Panc1 (cell line): ENCODE measurements around the gene HMCES. TPM values are rescaled to one million over a fixed set of nuclear protein-coding genes. Genes with fewer than 3 reads are reported as not detected.

Experiments used
- ATAC-seq: fragments of 200-7000 bp; cut with Tn5 transposase; 2 replicates; pipeline ENCODE4 v1.9.1; 2020; ENCODE audit warnings: mild to moderate bottlenecking, moderate library complexity
- BruUV-seq: library from RNA; stranded (reverse); fragments of 400-500 nt; replicated peaks from 2 replicates; lab custom pipeline; 2021; lab: Mats Ljungman, UMichigan
- CTCF ChIA-PET: fragments of 300-600 bp; sonication (Branson Sonifier 250); formaldehyde crosslinking; loops from one replicate; lab custom pipeline; 2022; ENCODE audit warnings: antibody characterized with exemption; lab: Charles Lee
- POLR2A ChIA-PET: fragments of 300-600 bp; sonication (Branson Sonifier 250); formaldehyde crosslinking; loops from one replicate; lab custom pipeline; 2022; ENCODE audit warnings: antibody characterized with exemption; lab: Charles Lee
- DNase-seq: peaks from one replicate; pipeline ENCODE4 v3.0.0-alpha.2; 2010; ENCODE audit warnings: low read depth, low spot score
- H3K27ac ChIP-seq: 2 replicates; pipeline ENCODE4 v1.5.1; 2011; ENCODE audit warnings: mild to moderate bottlenecking, low read length, inconsistent platforms
- H3K27me3 ChIP-seq: fragments of 200-500 bp; sonication (Bioruptor generic); 2 replicates; pipeline ENCODE4 v1.6.0; 2014; ENCODE audit warnings: low read length, inconsistent platforms; ENCODE audit not compliant: control insufficient read depth, insufficient read depth
- H3K36me3 ChIP-seq: fragments of 200-500 bp; sonication (Bioruptor generic); 2 replicates; pipeline ENCODE4 v1.5.1; 2014; ENCODE audit warnings: inconsistent platforms, mild to moderate bottlenecking, low read length, moderate library complexity; ENCODE audit not compliant: control insufficient read depth, insufficient read depth
- H3K4me1 ChIP-seq: 2 replicates; pipeline ENCODE4 v1.5.1; 2011; ENCODE audit warnings: inconsistent platforms, mild to moderate bottlenecking, low read length, moderate library complexity; ENCODE audit not compliant: control insufficient read depth, insufficient read depth
- H3K4me3 ChIP-seq, 2 experiments: 2 replicates each; pipeline ENCODE4 v1.5.1; 2011 to 2012; ENCODE audit warnings: low read depth in 2 of 2, low read length in 2 of 2, mild to moderate bottlenecking in 2 of 2, inconsistent platforms in 1 of 2, moderate library complexity in 1 of 2
- H3K9me3 ChIP-seq: fragments of 200-500 bp; sonication (Bioruptor generic); 2 replicates; pipeline ENCODE4 v1.5.1; 2014; ENCODE audit warnings: low read depth, mild to moderate bottlenecking, inconsistent platforms, low read length, moderate library complexity; ENCODE audit not compliant: control insufficient read depth, insufficient read depth
- CTCF ChIP-seq: fragments of 450-650 bp; IDR thresholded peaks from 2 replicates; pipeline ENCODE4 v1.5.1; 2017; ENCODE audit warnings: mild to moderate bottlenecking
- POLR2AphosphoS5 ChIP-seq: IDR thresholded peaks from 2 replicates; pipeline ENCODE4 v1.6.1; 2012; ENCODE audit warnings: mild to moderate bottlenecking, low read depth, low read length, moderate library complexity
- REST ChIP-seq, 2 experiments: IDR thresholded peaks; 2 replicates each; pipeline ENCODE4 v1.6.1; 2011 to 2012; ENCODE audit warnings: low read depth in 2 of 2, control low read depth in 1 of 2, low read length in 1 of 2, mild to moderate bottlenecking in 1 of 2, moderate library complexity in 1 of 2; ENCODE audit not compliant: insufficient read depth in 1 of 2
- SIN3A ChIP-seq: IDR thresholded peaks from 2 replicates; pipeline ENCODE4 v1.6.1; 2012; ENCODE audit warnings: low read depth, mild to moderate bottlenecking, low read length, moderate library complexity, borderline replicate concordance; ENCODE audit not compliant: insufficient read depth
- TCF7L2 ChIP-seq: IDR thresholded peaks from 2 replicates; pipeline ENCODE4 v1.6.1; 2011; ENCODE audit warnings: mild to moderate bottlenecking, low read depth, low read length, inconsistent platforms
- in situ Hi-C: cut with HindIII; loops from 2 replicates; pipeline ENCODE4 v1.10.0; 2016; ENCODE audit warnings: low sequenced_read_pairs, low pct_unique_long_range_greater_than_20kb
- intact Hi-C: fragments of 100-400 bp; cut with micrococcal nuclease; formaldehyde crosslinking; loops from one replicate; pipeline ENCODE4 v1.10.0; 2022; ENCODE audit not compliant: unreplicated experiment
- total RNA-seq: library from RNA; stranded (reverse); gene quantifications from one replicate; pipeline ENCODE4 v1.2.1, GENCODE V29; 2021; ENCODE audit not compliant: unreplicated experiment

Gene HMCES
- total RNA-seq, 1 experiment from 2014 or later = 94.6 TPM

GRCh38 chr3:129320825-129321487, 42.3 kb downstream of the HMCES start:
- H3K36me3 ChIP-seq = no peaks in the 10 kb centered on the region
- TF ChIP-seq SIN3A (no peak), CTCF (no peak), REST (IDR thresholded peaks at IDR 0.05; ENCODE audit: insufficient read depth in 1 of 2, low read depth in 2 of 2, low read length in 1 of 2) (no peak), TCF7L2 (no peak), POLR2AphosphoS5 (no peak)
- ATAC-seq (no peak), DNase-seq (no peak)
- no peaks in the 10 kb centered on the region for H3K27me3 ChIP-seq
- H3K4me1 ChIP-seq = peaks cover 4% of the 10 kb centered on the region; the same call in 1 of the 2 replicates
- in situ Hi-C loops (no loop called here), intact Hi-C loops (no loop called here)
- H3K9me3 ChIP-seq = no peaks in the 10 kb centered on the region
- BruUV-seq = no TSS peak
- POLR2A ChIA-PET = no interaction called here
- CTCF ChIA-PET = interaction anchor here (0.5 kb wide), 1 partner anchor 351 kb away, joined by 3 read pairs; no protein-coding TSS in a partner anchor
- no peak overlapping the region for H3K4me3 ChIP-seq
- H3K27ac ChIP-seq = no peak overlapping the region

GRCh38 chr3:129321887-129322286, 43.2 kb downstream of the HMCES start:
- TF ChIP-seq CTCF (no peak), TCF7L2 (no peak), REST (IDR thresholded peaks at IDR 0.05; ENCODE audit: insufficient read depth in 1 of 2, low read depth in 2 of 2, low read length in 1 of 2) (no peak), SIN3A (no peak), POLR2AphosphoS5 (no peak)
- no peak overlapping the region for H3K27ac ChIP-seq
- intact Hi-C loops = no loop called here
- no peak for DNase-seq
- no peak for ATAC-seq
- no peaks in the 10 kb centered on the region for H3K27me3 ChIP-seq
- no peaks in the 10 kb centered on the region for H3K9me3 ChIP-seq
- no peaks in the 10 kb centered on the region for H3K36me3 ChIP-seq
- no TSS peak for BruUV-seq
- POLR2A ChIA-PET = interaction anchor here (0.5 kb wide), 1 partner anchor 20 kb away, joined by 17 read pairs; no protein-coding TSS in a partner anchor
- H3K4me3 ChIP-seq = no peak overlapping the region
- CTCF ChIA-PET = interaction anchor here (1.1 kb wide), 1 partner anchor 22 kb away, joined by 3 read pairs; no protein-coding TSS in a partner anchor
- in situ Hi-C loops = no loop called here
- peaks cover 2% of the 10 kb centered on the region; the same call in 1 of the 2 replicates for H3K4me1 ChIP-seq
